NCI-H526 treated with DMSO at 0.1 percent for 48 hours (cell line): ENCODE results near the gene PHF1.

Source experiments
- DNase-seq: peaks from one replicate; lab custom pipeline; 2025; lab: John Stamatoyannopoulos, UW

The PHF1 gene

DNA sequence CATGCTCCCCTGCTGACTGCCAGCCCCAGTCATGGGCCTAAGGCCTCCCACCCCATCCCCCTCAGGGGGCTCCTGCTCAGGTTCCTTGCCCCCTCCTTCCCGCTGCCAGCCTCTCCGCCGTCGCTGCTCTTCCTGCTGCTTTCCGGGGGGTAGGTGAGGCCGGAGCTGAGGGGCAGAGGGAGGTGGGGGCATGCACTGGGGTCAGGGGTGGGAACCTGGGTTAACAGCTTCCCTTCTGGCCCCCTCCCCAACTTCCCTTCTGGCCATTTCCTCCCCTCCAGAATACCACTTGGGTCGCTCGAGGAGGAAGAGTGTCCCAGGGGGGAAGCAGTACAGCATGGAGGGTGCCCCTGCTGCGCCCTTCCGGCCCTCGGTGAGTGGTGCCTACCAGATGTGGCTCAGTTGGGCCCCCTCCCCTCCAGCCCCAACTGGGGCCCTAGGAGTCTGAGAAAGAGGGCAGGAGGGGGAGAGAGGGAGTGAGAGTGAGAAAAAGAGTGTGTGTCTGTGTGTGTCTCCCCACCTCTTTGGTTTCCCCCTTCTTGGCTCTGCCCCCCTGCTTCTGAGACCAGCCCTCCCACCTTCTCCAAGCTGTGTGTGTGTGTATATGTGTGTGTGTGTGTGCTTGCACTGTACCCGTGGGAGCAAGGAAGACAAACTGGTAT, 21.2 kb downstream of the PHF1 start:
- no peak for DNase-seq

DNA sequence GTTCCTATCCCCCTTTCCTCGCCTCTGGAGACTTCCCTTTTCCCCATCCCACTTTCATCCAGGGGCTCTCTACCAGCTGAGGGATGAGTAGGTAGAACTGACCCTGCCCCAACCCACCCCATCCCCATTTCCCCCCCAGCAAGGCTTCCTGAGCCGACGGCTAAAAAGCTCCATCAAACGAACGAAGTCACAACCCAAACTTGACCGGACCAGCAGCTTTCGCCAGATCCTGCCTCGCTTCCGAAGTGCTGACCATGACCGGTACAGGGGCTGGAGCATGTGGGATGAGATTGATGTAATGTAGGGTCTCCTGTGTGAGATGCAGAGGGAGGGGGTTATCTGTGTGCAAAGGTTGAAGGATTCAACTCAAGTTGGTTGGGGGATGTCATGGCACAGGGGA, 21.7 kb downstream of the PHF1 start:
- DNase-seq = no peak

DNA sequence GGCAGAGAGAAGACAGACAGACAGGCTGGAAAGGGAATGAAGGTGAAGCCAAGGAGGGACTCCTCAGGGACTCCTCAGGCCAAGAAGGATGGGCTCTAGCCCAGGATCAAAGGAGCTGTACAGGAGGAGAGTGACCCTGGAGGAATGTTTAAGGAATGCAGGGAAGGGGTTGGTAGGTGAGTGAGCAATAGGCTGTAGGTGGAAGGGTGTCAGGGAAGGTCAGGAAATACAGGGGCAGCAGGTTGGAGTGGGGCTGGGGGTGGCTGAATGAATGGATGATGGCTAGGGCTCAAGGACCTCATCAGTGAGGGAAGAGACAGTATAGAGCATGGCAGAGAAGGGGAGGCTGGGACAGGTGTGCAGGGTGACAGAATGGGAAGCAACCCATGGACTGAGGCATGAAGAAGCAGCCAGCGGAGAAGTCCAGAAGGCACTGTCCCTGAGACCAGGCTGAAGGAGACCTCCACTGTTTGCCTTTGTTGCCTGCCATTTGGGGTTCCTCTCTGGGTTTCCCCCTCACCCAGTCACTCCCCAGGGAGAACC, 22.3 kb downstream of the PHF1 start:
- DNase-seq = no peak

DNA sequence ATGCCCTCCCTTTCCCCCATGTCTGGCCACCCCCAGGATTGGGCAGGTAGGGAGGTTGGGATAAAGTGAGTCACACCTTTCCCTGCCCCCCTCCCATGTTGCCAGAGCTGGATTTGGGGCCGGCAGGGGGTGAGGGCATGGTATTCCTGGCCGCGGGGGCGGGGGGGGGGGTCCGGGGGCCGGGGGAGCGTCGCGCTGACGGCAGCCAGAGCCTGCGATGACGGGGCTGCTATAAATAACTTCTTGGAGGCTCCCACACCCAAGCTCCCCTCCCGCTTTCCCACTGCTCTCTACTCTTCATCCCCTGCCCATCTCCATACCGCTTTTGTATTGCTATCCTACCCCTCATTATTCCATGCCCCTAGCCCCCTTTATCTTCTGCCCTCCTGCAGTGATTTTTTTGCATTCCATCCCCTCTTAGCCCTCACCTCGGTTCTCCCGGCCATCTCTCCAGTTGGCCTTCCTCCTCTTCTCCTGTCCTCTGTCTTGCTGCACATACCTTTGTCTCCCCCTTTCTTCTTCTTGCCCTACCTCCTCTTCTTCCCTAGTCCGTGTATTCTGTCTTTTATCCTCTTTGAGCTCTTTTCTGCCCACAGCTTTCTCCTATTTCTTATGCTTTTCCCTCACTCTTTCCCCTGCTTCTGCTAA, 22.9 kb downstream of the PHF1 start:
- DNase-seq = no peak

- no peak for DNase-seq
Observed at GRCh38 chr6:33434961-33435360, 24.1 kb downstream of the PHF1 start.

GRCh38 chr6:33437666-33438065, 26.9 kb downstream of the PHF1 start:
- no peak for DNase-seq

DNA sequence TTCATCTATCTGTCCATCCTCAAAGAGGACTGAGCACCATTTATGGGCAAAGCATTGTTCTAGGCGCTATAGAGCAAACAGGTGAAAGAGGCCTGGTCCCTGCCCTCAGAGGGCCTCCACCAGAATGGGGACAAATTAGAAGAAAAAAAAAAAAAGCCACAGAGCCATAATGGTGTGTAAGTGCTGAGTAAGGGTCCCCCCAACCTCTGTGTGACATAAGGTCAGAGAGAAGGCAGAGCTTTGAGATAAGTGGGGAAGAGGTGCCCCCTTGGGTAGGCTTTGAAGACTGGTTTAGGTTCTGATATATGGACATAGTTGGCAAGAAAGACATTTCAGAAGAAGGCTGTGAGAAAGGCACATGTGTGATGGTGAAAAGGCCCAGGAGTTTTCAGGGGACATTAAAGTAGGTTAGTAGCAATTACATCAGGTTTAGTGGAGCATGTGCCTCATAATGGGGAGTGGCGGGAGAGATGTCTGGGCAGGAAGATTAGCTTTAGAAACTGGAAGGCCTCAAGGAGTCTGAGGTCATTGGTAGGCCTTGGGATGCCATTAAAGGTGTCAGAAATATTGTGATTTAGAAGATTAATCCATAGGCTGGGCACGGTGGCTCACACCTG, 28.3 kb downstream of the PHF1 start:
- no peak for DNase-seq

DNA sequence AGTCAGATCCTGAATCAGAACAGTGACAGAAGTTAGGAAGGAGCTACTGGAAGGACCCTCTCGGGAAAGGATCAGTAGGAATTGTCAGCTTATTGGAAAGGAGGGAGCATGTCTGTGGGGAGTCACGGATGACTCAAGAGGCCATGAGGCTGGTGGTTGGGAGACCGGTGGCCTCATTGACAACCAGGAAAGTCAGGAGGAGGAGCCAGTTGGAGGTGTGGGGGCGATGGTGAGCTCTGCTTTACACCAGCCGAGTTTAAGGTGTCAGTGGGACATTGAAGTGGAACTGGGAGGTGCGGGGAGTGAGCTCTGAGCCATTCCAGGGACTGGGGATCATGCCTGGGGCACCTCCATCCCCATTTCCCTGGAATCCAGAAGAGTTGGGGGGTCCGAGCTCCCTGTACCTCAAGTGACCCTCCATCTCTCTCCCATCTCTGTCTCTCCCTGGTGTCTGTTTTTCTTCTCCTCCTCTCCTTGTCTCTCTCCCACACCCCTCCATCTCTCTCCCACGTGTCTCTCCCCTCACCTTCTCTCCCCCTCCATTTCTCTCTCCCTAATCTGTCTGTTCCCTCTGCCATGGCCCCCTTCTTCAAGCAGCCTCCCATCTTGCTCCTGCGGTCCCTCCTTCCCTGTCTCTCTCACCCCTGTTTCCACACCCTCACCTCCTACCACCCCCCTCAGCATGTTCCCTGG, 29.3 kb downstream of the PHF1 start:
- DNase-seq = no peak

DNA sequence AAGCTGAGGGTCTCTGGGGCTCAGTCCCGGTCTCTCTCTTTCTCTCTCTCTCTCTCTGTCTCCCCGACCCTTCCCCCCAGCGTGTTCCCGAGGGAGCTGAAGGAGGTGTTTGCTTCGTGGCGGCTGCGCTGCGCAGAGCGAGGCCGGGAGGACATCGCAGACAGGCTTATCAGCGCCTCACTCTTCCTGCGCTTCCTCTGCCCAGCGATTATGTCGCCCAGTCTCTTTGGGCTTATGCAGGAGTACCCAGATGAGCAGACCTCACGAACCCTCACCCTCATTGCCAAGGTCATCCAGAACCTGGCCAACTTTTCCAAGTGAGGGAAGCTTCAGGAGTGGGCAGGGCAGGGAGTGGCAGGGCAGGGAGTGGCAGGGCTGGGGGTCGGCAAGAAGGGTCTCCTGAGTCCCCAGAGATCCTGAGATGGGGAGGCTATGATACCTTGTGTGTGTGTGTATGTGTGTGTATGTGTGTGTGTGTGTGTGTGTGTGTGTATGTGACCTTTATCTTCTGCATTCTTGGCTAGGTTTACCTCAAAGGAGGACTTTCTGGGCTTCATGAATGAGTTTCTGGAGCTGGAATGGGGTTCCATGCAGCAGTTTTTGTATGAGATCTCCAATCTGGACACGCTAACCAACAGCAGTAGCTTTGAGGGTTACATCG, 30.0 kb downstream of the PHF1 start:
- DNase-seq = no peak

GRCh38 chr6:33441457-33441856, 30.6 kb downstream of the PHF1 start:
- DNase-seq = no peak

- DNase-seq = no peak
Observed at GRCh38 chr6:33442283-33442682, 31.5 kb downstream of the PHF1 start.

GRCh38 chr6:33443025-33443424, 32.2 kb downstream of the PHF1 start:
- DNase-seq = no peak

- no peak for DNase-seq
Observed at GRCh38 chr6:33443619-33444504, 33.0 kb downstream of the PHF1 start.

GRCh38 chr6:33445119-33445603, 34.3 kb downstream of the PHF1 start:
- DNase-seq = no peak

DNA sequence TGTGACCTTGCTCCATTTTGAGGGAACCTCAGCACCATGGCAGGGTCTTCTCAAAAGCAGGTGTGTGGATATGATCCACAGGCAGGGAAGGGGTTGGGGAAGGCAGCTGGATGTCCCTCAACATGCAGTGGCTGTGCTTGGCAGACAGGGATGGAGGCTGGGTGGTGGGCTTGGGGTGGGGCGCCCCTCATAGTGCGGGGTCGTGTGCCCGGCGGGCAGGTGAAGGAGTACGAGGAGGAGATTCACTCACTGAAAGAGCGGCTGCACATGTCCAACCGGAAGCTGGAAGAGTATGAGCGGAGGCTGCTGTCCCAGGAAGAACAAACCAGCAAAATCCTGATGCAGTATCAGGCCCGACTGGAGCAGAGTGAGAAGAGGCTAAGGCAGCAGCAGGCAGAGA, 35.5 kb downstream of the PHF1 start:
- DNase-seq = no peak

DNA sequence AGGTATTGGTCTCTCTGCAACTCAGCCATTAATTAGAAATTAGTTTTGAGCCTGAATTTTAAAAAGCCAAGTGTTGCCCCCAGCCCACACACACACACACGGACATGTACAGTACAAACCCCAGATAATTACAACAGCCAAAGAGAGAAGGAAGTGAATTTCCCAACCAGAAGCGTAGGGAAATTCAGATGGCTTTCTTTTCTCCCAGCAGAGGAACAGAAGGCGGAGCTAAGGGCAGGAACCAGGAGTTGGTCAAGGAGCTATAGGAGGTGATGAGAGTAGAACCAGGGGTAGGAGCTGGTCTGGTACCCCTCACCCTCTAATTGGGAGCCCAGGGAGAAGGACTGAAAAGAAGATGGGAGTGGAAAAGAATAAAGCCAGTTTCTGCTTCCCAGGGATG, 39.6 kb downstream of the PHF1 start:
- DNase-seq = no peak

- DNase-seq = no peak
Observed at GRCh38 chr6:33451606-33452005, 40.8 kb downstream of the PHF1 start.

DNA sequence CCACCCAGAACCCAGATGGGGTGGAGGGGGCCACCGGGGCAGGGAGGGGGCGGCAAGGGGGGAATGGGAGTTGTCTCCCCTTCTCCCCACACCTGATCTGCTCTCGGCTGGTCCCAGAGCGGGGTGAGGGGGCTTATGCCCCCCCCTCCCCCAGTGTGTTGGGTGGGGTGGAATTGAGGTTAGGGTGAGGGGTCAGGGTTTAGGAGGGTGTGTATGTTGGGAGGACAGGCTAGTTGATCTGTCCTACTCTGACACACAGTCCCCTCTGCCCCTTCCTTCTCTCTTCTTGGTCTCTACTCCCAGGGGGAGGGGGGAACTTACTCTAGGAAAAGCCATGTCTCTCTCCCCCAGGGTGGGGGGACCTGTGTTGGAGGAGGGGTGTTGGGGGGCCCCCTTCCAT, 41.7 kb downstream of the PHF1 start:
- DNase-seq = no peak

GRCh38 chr6:33453393-33454008, 42.7 kb downstream of the PHF1 start:
- no peak for DNase-seq
